K562 (cell line): Measurements from ENCODE around the gene COL25A1. TPM values are rescaled to one million over a fixed set of nuclear protein-coding genes. Genes with fewer than 3 reads are reported as not detected.

Experiments
- ATAC-seq: fragments of 200-7000 bp; cut with Tn5 transposase; 3 replicates; pipeline ENCODE4 v1.9.1; 2020; ENCODE audit warnings: moderate library complexity
- BruUV-seq: library from RNA; stranded (reverse); fragments of 400-500 nt; replicated peaks from 2 replicates; lab custom pipeline; 2021; lab: Mats Ljungman, UMichigan
- CTCF ChIA-PET: fragments of 300-600 bp; formaldehyde crosslinking; extraction: SDS; loops from one replicate; lab custom pipeline; 2021; ENCODE audit warnings: low intra/inter-chr PET ratio; lab: Yijun Ruan, JAX
- POLR2A ChIA-PET: fragments of 300-600, 350-650 bp; sonication (Branson Sonifier 250); formaldehyde crosslinking; extraction: SDS; loops from one replicate; lab custom pipeline; 2021; ENCODE audit warnings: antibody characterized with exemption, inconsistent platforms; lab: Yijun Ruan, JAX
- DNase-seq, 4 experiments: peaks; one replicate each; pipeline versions ENCODE4 v3.0.0 to v3.0.0-alpha.2; 2011 to 2018; ENCODE audit warnings: low spot score in 3 of 4, mixed read lengths in 3 of 4; ENCODE audit errors: extremely low read depth in 1 of 4
- FAIRE-seq: peaks from 2 replicates; lab custom pipeline; 2011; peaks lifted over from hg19 to GRCh38; lab: Jason Lieb, UNC
- H2AFZ ChIP-seq: 2 replicates; pipeline ENCODE4 v1.6.0; 2011; ENCODE audit warnings: low read depth, low read length, control low read depth, inconsistent platforms
- H3K27ac ChIP-seq: fragments of 200-600 bp; 3 replicates; pipeline ENCODE4 v1.8.0; 2011; ENCODE audit warnings: low read depth, mild to moderate bottlenecking, control low read depth, inconsistent platforms, low read length, moderate library complexity, mixed read lengths; ENCODE audit errors: extremely low read depth
- H3K27me3 ChIP-seq, 2 experiments: fragments of 300-600 bp in 1 of 2; 2 replicates in 1 of 2; 3 replicates in 1 of 2; pipeline versions ENCODE4 v1.6.0 to v1.8.0; 2011; ENCODE audit warnings: inconsistent platforms in 2 of 2, low read length in 2 of 2, mild to moderate bottlenecking in 1 of 2, mixed read lengths in 1 of 2, moderate library complexity in 1 of 2; ENCODE audit not compliant: control insufficient read depth in 2 of 2, insufficient read depth in 2 of 2
- H3K36me3 ChIP-seq: fragments of 300-600 bp; 3 replicates; pipeline ENCODE4 v1.8.0; 2011; ENCODE audit warnings: mild to moderate bottlenecking, low read length, inconsistent platforms; ENCODE audit not compliant: control insufficient read depth, insufficient read depth
- H3K4me1 ChIP-seq, 2 experiments: fragments of 200-600 bp in 1 of 2; replicated peaks in 1 of 2; 2 replicates in 1 of 2; 3 replicates in 1 of 2; pipeline versions ENCODE4 v1.5.1 to v1.8.0; 2011; ENCODE audit warnings: inconsistent platforms in 2 of 2, low read length in 2 of 2, mild to moderate bottlenecking in 1 of 2, mixed read lengths in 1 of 2, moderate library complexity in 1 of 2; ENCODE audit not compliant: control insufficient read depth in 2 of 2, insufficient read depth in 2 of 2
- H3K4me2 ChIP-seq: 2 replicates; pipeline ENCODE4 v1.6.1; 2011; ENCODE audit warnings: low read length, control low read depth, inconsistent platforms, mixed read lengths; ENCODE audit not compliant: insufficient read depth
- H3K4me3 ChIP-seq: fragments of 200-600 bp; sonication (generic), shearing (Covaris generic); 2 replicates; pipeline ENCODE4 v1.5.1; 2016; ENCODE audit warnings: control low read depth, inconsistent platforms
- H3K79me2 ChIP-seq: fragments of 200-600 bp; 3 replicates; pipeline ENCODE4 v1.8.0; 2011; ENCODE audit warnings: low read length, inconsistent platforms; ENCODE audit not compliant: control insufficient read depth, insufficient read depth
- H3K9ac ChIP-seq, 2 experiments: 2 replicates each; pipeline versions ENCODE4 v1.6.0 to v1.6.1; 2011; ENCODE audit warnings: low read depth in 2 of 2, low read length in 2 of 2, control low read depth in 1 of 2, inconsistent platforms in 1 of 2, mild to moderate bottlenecking in 1 of 2, mixed read lengths in 1 of 2; ENCODE audit not compliant: insufficient read depth in 1 of 2
- H3K9me1 ChIP-seq: one replicate; pipeline ENCODE4 v1.6.0; 2011; ENCODE audit warnings: inconsistent platforms, mild to moderate bottlenecking, low read length, moderate library complexity; ENCODE audit not compliant: control insufficient read depth, insufficient read depth
- H3K9me3 ChIP-seq: replicated peaks from 2 replicates; pipeline ENCODE4 v1.5.1; 2011; ENCODE audit warnings: low read depth, low read length, inconsistent platforms; ENCODE audit not compliant: control insufficient read depth, insufficient read depth
- H4K20me1 ChIP-seq: replicated peaks from 2 replicates; pipeline ENCODE4 v1.6.1; 2011; ENCODE audit warnings: low read length, inconsistent platforms, mixed read lengths; ENCODE audit not compliant: control insufficient read depth, insufficient read depth
- ASH1L ChIP-seq: fragments of 450-650 bp; IDR thresholded peaks from 2 replicates; pipeline ENCODE4 v1.6.1; 2018; ENCODE audit warnings: borderline replicate concordance, mild to moderate bottlenecking, low read depth; ENCODE audit not compliant: partially characterized antibody
- ELK1 ChIP-seq: sonication (generic); formaldehyde crosslinking; IDR thresholded peaks from 2 replicates; pipeline ENCODE4 v1.8.1; 2022; ENCODE audit warnings: missing genetic modification reagents
- FOXP1 ChIP-seq: sonication (generic); formaldehyde crosslinking; IDR thresholded peaks from 2 replicates; pipeline ENCODE4 v1.8.0; 2022; ENCODE audit warnings: mild to moderate bottlenecking, missing genetic modification reagents
- KLF16 ChIP-seq: IDR thresholded peaks from 2 replicates; pipeline ENCODE4 v1.6.1; 2016; ENCODE audit warnings: antibody characterized with exemption
- LARP7 ChIP-seq: fragments of 450-650 bp; IDR thresholded peaks from 2 replicates; pipeline ENCODE4 v1.6.1; 2016
- MAFK ChIP-seq: IDR thresholded peaks from 2 replicates; pipeline ENCODE4 v1.6.1; 2011; ENCODE audit warnings: low read length, improper control_type of control experiment
- MTA3 ChIP-seq: fragments of 450-650 bp; formaldehyde crosslinking; IDR thresholded peaks from 2 replicates; pipeline ENCODE4 v1.6.1; 2017; ENCODE audit warnings: mild to moderate bottlenecking, borderline replicate concordance
- NEUROD1 ChIP-seq: fragments of 150-350 bp; IDR thresholded peaks from 2 replicates; pipeline ENCODE4 v1.6.1; 2014; ENCODE audit warnings: borderline replicate concordance, low read length, low read depth; ENCODE audit not compliant: partially characterized antibody
- NR0B1 ChIP-seq: fragments of 450-650 bp; IDR thresholded peaks from one replicate; pipeline ENCODE4 v1.6.1; 2018; ENCODE audit warnings: mild to moderate bottlenecking, moderate library complexity; ENCODE audit not compliant: partially characterized antibody
- PHF8 ChIP-seq: fragments of 200-600 bp; sonication (generic); IDR thresholded peaks from 2 replicates; pipeline ENCODE4 v1.6.1; 2012; ENCODE audit warnings: mixed run types, mild to moderate bottlenecking, inconsistent platforms, low read length, moderate library complexity, borderline replicate concordance
- RBFOX2 ChIP-seq: fragments of 200-400 bp; formaldehyde crosslinking; IDR thresholded peaks from 2 replicates; pipeline ENCODE4 v1.6.1; 2017; ENCODE audit warnings: low read depth, mild to moderate bottlenecking, low read length, moderate library complexity
- SETDB1 ChIP-seq: IDR thresholded peaks from one replicate; pipeline ENCODE4 v1.6.1; 2012; ENCODE audit warnings: low read length, control low read depth, inconsistent platforms
- SNAPC5 ChIP-seq: fragments of 250-450 bp; sonication (Bioruptor Pico); IDR thresholded peaks from 2 replicates; pipeline ENCODE4 v1.8.0; 2021; ENCODE audit warnings: moderate library complexity, mild to moderate bottlenecking, inconsistent platforms
- SOX6 ChIP-seq: fragments of 450-650 bp; IDR thresholded peaks from 2 replicates; pipeline ENCODE4 v1.6.1; 2014; ENCODE audit warnings: mild to moderate bottlenecking
- ZNF124 ChIP-seq: sonication (generic); formaldehyde crosslinking; IDR thresholded peaks from 2 replicates; pipeline ENCODE4 v1.8.1; 2022; ENCODE audit warnings: missing genetic modification reagents
- ZNF408 ChIP-seq: fragments of 250-450 bp; sonication (Bioruptor Pico); IDR thresholded peaks from 2 replicates; pipeline ENCODE4 v1.4.0; 2020; ENCODE audit warnings: low read depth, mild to moderate bottlenecking, moderate library complexity
- ZNF695 ChIP-seq: fragments of 450-650 bp; formaldehyde crosslinking; IDR thresholded peaks from 2 replicates; pipeline ENCODE4 v1.4.0; 2020; ENCODE audit warnings: mild to moderate bottlenecking, moderate library complexity
- WGBS: fragments of 100-300 bp; shearing (Covaris generic); methylation state at CpG from one replicate; pipeline ENCODE4 v1.1.6; 2016; ENCODE audit warnings: low coverage, mixed read lengths; ENCODE audit not compliant: insufficient coverage; ENCODE audit errors: missing lambda C conversion rate; 5-methylcytosine and 5-hydroxymethylcytosine counted together
- in situ Hi-C: fragments of 300-500 bp; cut with MboI; formaldehyde crosslinking; loops from 4 replicates; pipeline ENCODE4 v1.15.0; 2018; ENCODE audit warnings: inconsistent platforms, mixed read lengths
- intact Hi-C: fragments of 100-400 bp; cut with micrococcal nuclease; formaldehyde crosslinking; loops from 2 replicates; pipeline ENCODE4 v1.14.2; 2022
- polyA plus RNA-seq, 8 experiments: library from polyadenylated mRNA; depleted of rRNA in 4 of 8; stranded (reverse) in 5 of 8; unstranded in 3 of 8; fragments of >200 nt; fragmentation: Nextera tagmentation in 2 of 8; fragmentation: Illumina TruSeq in 1 of 8; extraction: Ambion mirVana in 2 of 8; extraction: Trizol in 1 of 8; gene quantifications; 2 replicates each; pipeline versions ENCODE4 v1.2.1 to v1.2.3, GENCODE V29; 2011 to 2014; ENCODE audit warnings: inconsistent platforms in 1 of 8, missing spikeins in 1 of 8
- total RNA-seq, 7 experiments: library from RNA; depleted of rRNA in 6 of 7; stranded (reverse); fragments of >200 nt in 6 of 7; fragmentation: Illumina TruSeq in 2 of 7; extraction: Trizol in 2 of 7; gene quantifications; 2 replicates each; pipeline versions ENCODE4 v1.2.1 to v1.2.3, GENCODE V29; 2011 to 2021; ENCODE audit warnings: low replicate concordance in 1 of 7
- TF ChIP-seq, protein P1 (sequence below): fragments of 250-450 bp; sonication (Bioruptor Pico); IDR thresholded peaks from 2 replicates; pipeline ENCODE4 v1.8.0; 2021; ENCODE audit warnings: borderline replicate concordance, mild to moderate bottlenecking, moderate library complexity; ENCODE audit not compliant: poor library complexity, severe bottlenecking

The COL25A1 gene
- total and polyA plus RNA-seq, 9 of the 15 experiments (the other 6 are each of a cell fraction or from before 2014, with no cell fraction given): 0.03 to 0.62 (median 0.27) TPM

- 38% methylated on average over 1 of the region's 1 CpG for WGBS
- CTCF ChIA-PET: no interaction called here
- no peak for FAIRE-seq
- no peaks in the 10 kb centered on the region for H4K20me1 ChIP-seq
- TF ChIP-seq ZNF408 (CRISPR knock-in tag) (no peak), MTA3 (no peak), NEUROD1 (no peak), SETDB1 (no peak), ZNF695 (CRISPR knock-in tag) (no peak), MAFK (no peak), NR0B1 (no peak), FOXP1 (CRISPR knock-in tag) (no peak), LARP7 (no peak), ZNF124 (CRISPR knock-in tag) (no peak), ASH1L (no peak), SOX6 (no peak), RBFOX2 (no peak), ELK1 (no peak), PHF8 (no peak), SNAPC5 (CRISPR knock-in tag) (no peak), KLF16 (no peak)
- TF ChIP-seq, protein P1, sequence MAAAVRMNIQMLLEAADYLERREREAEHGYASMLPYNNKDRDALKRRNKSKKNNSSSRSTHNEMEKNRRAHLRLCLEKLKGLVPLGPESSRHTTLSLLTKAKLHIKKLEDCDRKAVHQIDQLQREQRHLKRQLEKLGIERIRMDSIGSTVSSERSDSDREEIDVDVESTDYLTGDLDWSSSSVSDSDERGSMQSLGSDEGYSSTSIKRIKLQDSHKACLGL (CRISPR knock-in tag): no peak
- TF ChIP-seq, all 486 proteins: peak for 0
- Histone ChIP-seq H3K27me3 (no peaks in the 10 kb centered on the region), H3K79me2 (no peaks in the 10 kb centered on the region), H3K9ac (no peak overlapping the region), H3K36me3 (no peaks in the 10 kb centered on the region), H3K9me3 (no peaks in the 10 kb centered on the region), H3K27ac (no peak overlapping the region), H3K9me1 (no peaks in the 10 kb centered on the region), H2AFZ (no peak overlapping the region), H3K4me1 (peaks cover 0 to 5% of the 10 kb centered on the region in 2 experiments; a peak in 2 of 5 replicates), H3K4me3 (no peak overlapping the region), H3K4me2 (no peak overlapping the region)
- POLR2A ChIA-PET: no interaction called here
- DNase-seq: no peak
- in situ Hi-C loops (no loop called here), intact Hi-C loops (no loop called here)
- no TSS peak for BruUV-seq
- no peak for ATAC-seq
Observed at GRCh38 chr4:108888769-108889168, 413.7 kb downstream of the COL25A1 start.
